Measurements from ENCODE around the gene RABIF.
"Not testable (repeated sequence)": the region's sequence is repeated elsewhere in the genome, so short reads cannot be mapped to it uniquely, and the experiment has no call there.

The RABIF gene

DNA sequence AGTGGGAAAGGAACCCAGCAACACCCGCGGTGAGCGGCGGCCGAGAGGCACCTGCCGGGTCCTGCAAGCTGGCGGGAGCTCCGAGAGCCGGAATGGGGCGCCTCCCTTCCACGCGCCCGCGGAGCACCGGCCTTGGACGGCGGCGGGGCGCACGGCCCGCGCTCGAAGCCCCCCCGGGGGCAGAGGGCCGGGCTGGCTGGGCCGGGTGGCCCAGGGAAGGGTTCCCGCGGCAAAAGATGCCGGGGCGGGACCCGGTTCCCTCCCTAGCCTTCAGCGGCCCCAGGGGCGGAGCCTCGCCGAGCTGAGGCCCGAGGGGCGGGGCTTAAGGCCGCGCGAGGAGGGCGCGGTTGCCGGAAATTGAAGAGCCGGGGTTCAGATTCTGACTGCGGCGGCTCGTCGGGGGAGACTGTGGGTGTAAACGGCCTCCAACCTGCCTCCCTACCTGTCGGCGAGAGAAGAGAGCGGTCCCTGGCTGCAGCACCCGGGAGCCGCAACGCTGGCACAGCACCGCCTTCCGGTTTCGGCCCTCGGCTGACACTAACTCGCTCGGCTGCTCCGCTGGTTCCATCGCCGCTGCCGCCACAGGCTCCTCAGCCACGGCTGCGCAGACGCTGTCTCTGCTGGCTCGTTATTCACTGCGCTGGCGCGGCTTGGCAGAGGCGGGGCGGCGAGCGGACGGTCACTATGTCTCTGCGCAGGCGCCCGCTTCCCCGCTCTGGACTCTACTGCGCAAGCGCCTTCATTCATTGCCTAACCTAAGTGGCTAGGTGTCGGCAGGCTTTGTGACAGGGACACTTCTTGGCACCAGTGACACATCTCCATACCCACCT lies at the start of gene RABIF:
Gene RABIF (minus strand): TSS at position 619 of the 830 bp plus-strand sequence. CDS start 51 bp downstream, at position 568.
- peaks cover 24% of the 10 kb centered on the region for H3K79me2 ChIP-seq (ENCODE audit: control insufficient read depth, insufficient read depth, low read length, unreplicated experiment)
- H3K4me1 ChIP-seq (ENCODE audit: control insufficient read depth, insufficient read depth, low read length, unreplicated experiment) = peaks cover 13% of the 10 kb centered on the region
- H2AFZ ChIP-seq (ENCODE audit: low read length, unreplicated experiment) = peak within 1 kb of the TSS; percentile 81
- H3K27me3 ChIP-seq (ENCODE audit: insufficient read depth, low read length) = no peaks in the 10 kb centered on the region
- 0 out of 2 replicates have a peak, but pooled peaks cover under 1% of the 10 kb centered on the region for H3K36me3 ChIP-seq (ENCODE audit: insufficient read depth, low read length)
- H3K27ac ChIP-seq (ENCODE audit: low read depth, low read length) = peak within 1 kb of the TSS; percentile 65
- peak within 1 kb of the TSS; percentile 94 for H3K4me3 ChIP-seq (ENCODE audit: low read depth, low read length)

DNA sequence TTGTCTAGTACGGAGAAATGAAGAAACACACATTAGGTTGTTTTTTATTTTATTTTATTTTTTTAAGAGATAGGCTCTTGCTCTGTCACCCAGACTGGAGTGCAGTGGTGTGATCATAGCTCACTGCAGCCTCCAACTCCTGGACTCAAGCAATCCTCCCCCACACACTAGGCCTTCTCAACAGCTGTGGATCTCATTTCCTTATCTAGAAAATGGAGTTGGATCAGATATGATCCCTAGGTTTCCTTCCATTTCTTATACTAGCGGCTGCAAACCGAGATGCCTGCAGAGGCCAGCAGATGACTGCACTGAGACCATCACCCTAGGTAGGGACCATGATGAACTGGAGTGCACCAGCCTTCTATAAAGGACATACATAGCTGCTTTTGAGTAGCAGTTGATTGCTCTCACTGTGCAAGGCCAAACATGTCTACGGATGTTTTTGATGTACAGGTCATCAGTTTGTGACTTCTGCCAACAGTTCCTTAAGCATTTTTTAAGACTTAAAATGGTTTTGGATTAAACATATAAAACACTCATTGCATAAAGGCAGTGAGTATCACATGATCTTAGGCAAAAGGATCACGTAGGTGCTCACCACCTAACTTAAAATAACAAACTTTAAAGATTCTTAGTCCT lies 49.5 kb upstream of the RABIF start:
- H2AFZ ChIP-seq (ENCODE audit: low read length, unreplicated experiment) = no peak overlapping the region
- no peak overlapping the region for H3K27ac ChIP-seq (ENCODE audit: low read depth, low read length)
- H3K4me1 ChIP-seq (ENCODE audit: control insufficient read depth, insufficient read depth, low read length, unreplicated experiment) = peaks cover 3% of the 10 kb centered on the region
- H3K36me3 ChIP-seq (ENCODE audit: insufficient read depth, low read length) = peaks cover 12% of the 10 kb centered on the region; the same call in 1 of the 2 replicates
- H3K27me3 ChIP-seq (ENCODE audit: insufficient read depth, low read length) = no peaks in the 10 kb centered on the region
- H3K4me3 ChIP-seq (ENCODE audit: low read depth, low read length) = no peak overlapping the region
- no peaks in the 10 kb centered on the region for H3K79me2 ChIP-seq (ENCODE audit: control insufficient read depth, insufficient read depth, low read length, unreplicated experiment)

DNA sequence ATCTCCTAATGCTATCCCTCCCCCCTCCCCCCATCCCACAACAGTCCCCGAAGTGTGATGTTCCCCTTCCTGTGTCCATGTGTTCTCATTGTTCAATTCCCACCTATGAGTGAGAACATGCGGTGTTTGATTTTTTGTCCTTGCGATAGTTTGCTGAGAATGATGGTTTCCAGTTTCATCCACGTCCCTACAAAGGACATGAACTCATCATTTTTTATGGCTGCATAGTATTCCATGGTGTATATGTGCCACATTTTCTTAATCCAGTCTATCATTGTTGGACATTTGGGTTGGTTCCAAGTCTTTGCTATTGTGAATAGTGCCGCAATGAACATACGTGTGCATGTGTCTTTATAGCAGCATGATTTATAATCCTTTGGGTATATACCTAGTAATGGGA lies 47.5 kb upstream of the RABIF start:
- H3K4me3 ChIP-seq (ENCODE audit: low read depth, low read length); H3K79me2 ChIP-seq (ENCODE audit: control insufficient read depth, insufficient read depth, low read length, unreplicated experiment); H3K27ac ChIP-seq (ENCODE audit: low read depth, low read length); H3K4me1 ChIP-seq (ENCODE audit: control insufficient read depth, insufficient read depth, low read length, unreplicated experiment); H3K36me3 ChIP-seq (ENCODE audit: insufficient read depth, low read length); H2AFZ ChIP-seq (ENCODE audit: low read length, unreplicated experiment); H3K27me3 ChIP-seq (ENCODE audit: insufficient read depth, low read length): not testable (repeated sequence)

DNA sequence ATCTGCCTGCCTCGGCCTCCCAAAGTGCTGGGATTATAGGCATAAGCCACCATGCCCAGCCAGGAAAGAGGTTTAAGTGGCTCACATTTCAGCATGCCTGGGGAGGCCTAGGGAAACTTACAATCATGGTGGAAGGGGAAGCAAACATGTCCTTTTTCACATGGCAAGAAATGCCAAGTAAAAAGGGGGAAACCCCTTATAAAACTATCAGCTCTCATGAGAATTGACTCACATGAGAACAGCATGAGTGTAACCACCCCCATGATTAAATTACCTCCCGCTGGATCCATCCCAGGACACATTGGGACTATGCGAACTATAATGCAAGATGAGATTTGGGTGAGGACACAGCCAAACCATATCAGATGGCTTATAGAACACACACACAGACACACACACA lies 46.9 kb upstream of the RABIF start:
- Histone ChIP-seq H3K36me3 (ENCODE audit: insufficient read depth, low read length) (no peaks in the 10 kb centered on the region; the same call in 1 of the 2 replicates), H3K4me1 (ENCODE audit: control insufficient read depth, insufficient read depth, low read length, unreplicated experiment) (peaks cover 3% of the 10 kb centered on the region), H3K27ac (ENCODE audit: low read depth, low read length) (peak overlapping the region; percentile 37; the same call in 1 of the 2 replicates), H2AFZ (ENCODE audit: low read length, unreplicated experiment) (no peak overlapping the region), H3K79me2 (ENCODE audit: control insufficient read depth, insufficient read depth, low read length, unreplicated experiment) (no peaks in the 10 kb centered on the region), H3K4me3 (ENCODE audit: low read depth, low read length) (no peak overlapping the region), H3K27me3 (ENCODE audit: insufficient read depth, low read length) (peaks cover 4% of the 10 kb centered on the region; the same call in 1 of the 2 replicates)

DNA sequence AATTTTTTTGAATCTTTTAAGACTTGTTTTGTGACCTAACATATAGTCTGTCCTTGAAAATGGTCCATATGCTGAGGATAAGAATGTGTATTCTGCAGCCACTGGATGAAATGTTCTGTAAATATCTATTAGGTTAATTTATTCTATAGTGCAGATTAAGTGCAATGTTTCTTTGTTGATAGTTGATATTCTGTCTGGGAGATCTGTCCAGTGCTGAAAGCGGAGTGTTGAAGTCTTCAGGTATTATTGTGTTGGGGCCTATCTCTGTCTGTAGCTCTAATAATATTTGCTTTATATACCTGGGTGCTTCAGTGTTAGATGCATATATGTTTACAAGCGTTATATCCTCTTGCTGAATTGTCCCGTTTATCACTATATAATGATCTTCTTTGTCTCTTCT lies 45.8 kb upstream of the RABIF start:
- Histone ChIP-seq H3K27me3 (ENCODE audit: insufficient read depth, low read length) (peaks cover 4% of the 10 kb centered on the region; the same call in 1 of the 2 replicates), H3K79me2 (ENCODE audit: control insufficient read depth, insufficient read depth, low read length, unreplicated experiment) (no peaks in the 10 kb centered on the region), H3K27ac (ENCODE audit: low read depth, low read length) (no peak overlapping the region), H3K36me3 (ENCODE audit: insufficient read depth, low read length) (no peaks in the 10 kb centered on the region), H3K4me1 (ENCODE audit: control insufficient read depth, insufficient read depth, low read length, unreplicated experiment) (peaks cover 3% of the 10 kb centered on the region), H2AFZ (ENCODE audit: low read length, unreplicated experiment) (no peak overlapping the region), H3K4me3 (ENCODE audit: low read depth, low read length) (no peak overlapping the region)

DNA sequence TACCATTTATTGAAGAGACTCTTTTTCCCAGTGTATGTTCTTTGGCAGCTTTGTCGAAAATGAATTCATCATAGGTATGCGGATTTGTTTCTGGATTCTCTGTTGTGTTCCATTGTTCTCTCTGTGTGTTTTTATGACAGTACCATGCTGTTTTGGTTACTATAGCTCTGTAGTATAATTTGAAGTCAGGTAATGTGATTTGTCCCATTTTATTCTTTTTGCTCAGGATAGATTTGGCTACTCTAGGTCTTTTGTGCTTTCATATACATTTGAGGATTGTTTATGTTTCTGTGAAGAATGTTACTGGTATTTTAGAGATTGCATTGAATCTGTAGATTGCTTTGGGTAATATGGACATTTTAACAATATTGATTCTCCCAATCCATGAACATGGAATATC lies 43.5 kb upstream of the RABIF start:
- Histone ChIP-seq H3K27ac (ENCODE audit: low read depth, low read length) (no peak overlapping the region), H3K79me2 (ENCODE audit: control insufficient read depth, insufficient read depth, low read length, unreplicated experiment) (no peaks in the 10 kb centered on the region), H3K27me3 (ENCODE audit: insufficient read depth, low read length) (peaks cover 4% of the 10 kb centered on the region; the same call in 1 of the 2 replicates), H3K4me1 (ENCODE audit: control insufficient read depth, insufficient read depth, low read length, unreplicated experiment) (peaks cover 3% of the 10 kb centered on the region), H2AFZ (ENCODE audit: low read length, unreplicated experiment) (no peak overlapping the region), H3K4me3 (ENCODE audit: low read depth, low read length) (no peak overlapping the region), H3K36me3 (ENCODE audit: insufficient read depth, low read length) (no peaks in the 10 kb centered on the region)

DNA sequence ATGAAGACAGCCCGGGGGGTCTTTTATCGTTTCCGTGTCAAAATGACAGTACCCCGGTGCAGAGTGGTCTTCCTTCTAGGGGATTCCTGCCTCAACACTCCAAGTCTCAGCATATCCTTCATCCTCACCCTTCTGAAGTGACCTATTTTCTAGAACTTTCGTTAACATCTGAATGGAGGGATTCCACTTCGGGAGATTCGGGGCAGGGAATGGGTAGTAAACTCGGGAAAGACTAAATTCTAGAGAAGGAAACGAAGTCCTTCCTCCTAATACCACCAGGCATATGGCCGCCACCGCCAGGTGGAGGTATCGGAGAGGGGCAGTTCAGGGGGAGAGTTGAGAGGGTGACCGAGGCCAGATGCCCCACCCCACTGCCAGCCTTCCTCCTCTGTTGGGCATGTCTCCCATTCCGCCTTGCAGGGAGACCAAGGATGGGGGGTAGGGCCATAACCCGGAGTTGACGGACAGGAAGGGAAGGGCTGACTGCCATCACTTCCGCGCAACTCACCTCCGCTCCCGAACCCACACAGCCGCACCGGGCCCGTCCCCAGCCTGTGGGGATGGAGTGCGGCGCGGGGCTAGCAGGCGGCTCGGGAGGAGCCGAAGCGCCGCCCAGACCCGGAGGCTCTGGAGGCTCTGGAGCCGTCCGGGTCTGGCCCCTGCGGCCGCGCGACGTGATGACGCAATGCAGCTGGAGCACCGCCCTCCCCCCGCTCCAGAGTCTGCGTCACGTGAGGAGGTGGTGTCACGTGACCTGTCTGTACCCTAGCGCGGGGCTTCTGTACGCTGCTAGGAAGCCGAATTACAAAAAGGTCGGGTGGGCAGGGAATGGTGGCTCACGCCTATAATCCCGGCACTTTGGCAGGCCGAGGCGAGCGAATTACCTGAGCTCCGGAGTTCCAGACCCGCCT lies 37.9 kb upstream of the RABIF start, which contains the start of gene KLHL12:
Gene KLHL12 (minus strand): TSS at position 654 of the 911 bp plus-strand sequence. CDS start 2,072 bp downstream, outside the sequence.
- peaks cover 11% of the 10 kb centered on the region for H3K4me1 ChIP-seq (ENCODE audit: control insufficient read depth, insufficient read depth, low read length, unreplicated experiment)
- H3K27me3 ChIP-seq (ENCODE audit: insufficient read depth, low read length) = no peaks in the 10 kb centered on the region
- H2AFZ ChIP-seq (ENCODE audit: low read length, unreplicated experiment) = peak within 1 kb of the TSS; percentile 94

DNA sequence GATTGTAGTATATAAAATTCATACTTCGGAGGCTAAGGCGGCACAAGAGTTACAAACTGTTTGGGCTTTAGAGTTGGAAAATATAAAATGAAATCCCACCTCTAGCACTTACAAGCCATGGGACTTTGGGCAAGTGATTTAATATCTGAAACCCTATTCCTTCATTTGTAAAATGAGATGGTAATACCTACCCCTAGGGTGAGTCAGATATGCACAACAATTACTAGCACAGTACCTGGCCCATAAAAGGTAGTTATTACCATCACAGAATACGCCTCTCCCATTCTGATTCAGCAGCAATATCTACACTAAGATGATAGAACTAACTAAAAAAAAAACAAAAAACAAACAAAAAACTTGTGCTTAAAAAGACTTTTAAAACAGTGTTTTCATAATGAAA lies 34.6 kb upstream of the RABIF start:
- peaks cover 15% of the 10 kb centered on the region for H3K36me3 ChIP-seq (ENCODE audit: insufficient read depth, low read length)
- H3K27ac ChIP-seq (ENCODE audit: low read depth, low read length) = no peak overlapping the region
- H3K27me3 ChIP-seq (ENCODE audit: insufficient read depth, low read length) = no peaks in the 10 kb centered on the region
- no peak overlapping the region for H3K4me3 ChIP-seq (ENCODE audit: low read depth, low read length)
- H2AFZ ChIP-seq (ENCODE audit: low read length, unreplicated experiment) = no peak overlapping the region
- peaks cover 19% of the 10 kb centered on the region for H3K79me2 ChIP-seq (ENCODE audit: control insufficient read depth, insufficient read depth, low read length, unreplicated experiment)
- H3K4me1 ChIP-seq (ENCODE audit: control insufficient read depth, insufficient read depth, low read length, unreplicated experiment) = peaks cover 11% of the 10 kb centered on the region

More for the DNA sequence above, 37.9 kb upstream of the RABIF start, which contains the start of gene KLHL12:
- Histone ChIP-seq H3K36me3 (ENCODE audit: insufficient read depth, low read length) (peaks cover 14% of the 10 kb centered on the region), H3K4me3 (ENCODE audit: low read depth, low read length) (peak within 1 kb of the TSS; percentile 98), H3K79me2 (ENCODE audit: control insufficient read depth, insufficient read depth, low read length, unreplicated experiment) (peaks cover 19% of the 10 kb centered on the region), H3K27ac (ENCODE audit: low read depth, low read length) (peak within 1 kb of the TSS; percentile 75)

DNA sequence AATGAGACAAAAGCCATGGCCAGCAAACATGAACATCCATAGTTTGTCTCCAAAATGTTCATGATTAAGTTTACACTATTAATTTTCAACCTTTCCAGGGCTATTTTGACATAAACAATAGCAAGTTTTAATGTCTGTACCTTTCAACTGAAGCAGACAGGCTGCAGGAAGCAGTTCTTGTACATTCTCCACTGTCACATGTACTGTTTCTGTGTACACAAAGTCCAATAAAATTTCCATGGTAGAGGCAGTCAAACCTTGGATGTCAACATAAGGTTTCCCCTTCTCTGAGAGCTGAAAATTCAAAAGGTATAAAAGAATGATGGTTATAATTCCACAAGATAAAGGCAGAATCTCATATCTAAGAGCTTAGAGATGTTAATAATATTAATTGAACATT lies 30.7 kb upstream of the RABIF start:
- peaks cover 31% of the 10 kb centered on the region for H3K36me3 ChIP-seq (ENCODE audit: insufficient read depth, low read length)
- no peak overlapping the region for H2AFZ ChIP-seq (ENCODE audit: low read length, unreplicated experiment)
- peaks cover 5% of the 10 kb centered on the region for H3K79me2 ChIP-seq (ENCODE audit: control insufficient read depth, insufficient read depth, low read length, unreplicated experiment)
- H3K27me3 ChIP-seq (ENCODE audit: insufficient read depth, low read length) = no peaks in the 10 kb centered on the region
- H3K4me3 ChIP-seq (ENCODE audit: low read depth, low read length) = no peak overlapping the region
- peaks cover 2% of the 10 kb centered on the region for H3K4me1 ChIP-seq (ENCODE audit: control insufficient read depth, insufficient read depth, low read length, unreplicated experiment)
- no peak overlapping the region for H3K27ac ChIP-seq (ENCODE audit: low read depth, low read length)

DNA sequence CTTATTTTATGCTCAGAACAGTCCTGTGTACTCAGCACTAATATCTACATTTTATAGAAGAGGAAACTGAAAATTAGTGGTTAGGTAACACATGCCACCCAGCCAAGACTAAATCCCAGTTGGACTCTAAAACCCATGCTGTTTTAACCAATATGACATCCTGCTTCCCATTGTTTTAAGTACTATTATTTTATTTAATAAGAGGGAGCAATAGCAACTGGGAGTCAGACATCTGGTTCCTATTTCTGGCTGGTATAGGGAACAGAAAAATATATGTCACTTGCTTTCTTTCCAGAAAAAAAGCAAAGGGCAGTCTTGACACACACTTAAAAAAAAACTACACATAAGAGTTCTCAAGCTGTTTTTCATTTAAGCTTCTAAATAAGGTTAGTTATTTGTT lies 26.2 kb upstream of the RABIF start:
- Histone ChIP-seq H3K27me3 (ENCODE audit: insufficient read depth, low read length) (no peaks in the 10 kb centered on the region), H3K27ac (ENCODE audit: low read depth, low read length) (no peak overlapping the region), H3K36me3 (ENCODE audit: insufficient read depth, low read length) (peaks cover 27% of the 10 kb centered on the region), H3K4me3 (ENCODE audit: low read depth, low read length) (no peak overlapping the region), H2AFZ (ENCODE audit: low read length, unreplicated experiment) (no peak overlapping the region), H3K4me1 (ENCODE audit: control insufficient read depth, insufficient read depth, low read length, unreplicated experiment) (no peaks in the 10 kb centered on the region), H3K79me2 (ENCODE audit: control insufficient read depth, insufficient read depth, low read length, unreplicated experiment) (no peaks in the 10 kb centered on the region)
